Measurements from ENCODE around the gene EFR3B. TPM values are rescaled to one million over a fixed set of nuclear protein-coding genes. Genes with fewer than 3 reads are reported as not detected.

EFR3B gene
- total and polyA plus RNA-seq, 2 donors from 2014 or later = 0.39 to 1.1 TPM

DNA sequence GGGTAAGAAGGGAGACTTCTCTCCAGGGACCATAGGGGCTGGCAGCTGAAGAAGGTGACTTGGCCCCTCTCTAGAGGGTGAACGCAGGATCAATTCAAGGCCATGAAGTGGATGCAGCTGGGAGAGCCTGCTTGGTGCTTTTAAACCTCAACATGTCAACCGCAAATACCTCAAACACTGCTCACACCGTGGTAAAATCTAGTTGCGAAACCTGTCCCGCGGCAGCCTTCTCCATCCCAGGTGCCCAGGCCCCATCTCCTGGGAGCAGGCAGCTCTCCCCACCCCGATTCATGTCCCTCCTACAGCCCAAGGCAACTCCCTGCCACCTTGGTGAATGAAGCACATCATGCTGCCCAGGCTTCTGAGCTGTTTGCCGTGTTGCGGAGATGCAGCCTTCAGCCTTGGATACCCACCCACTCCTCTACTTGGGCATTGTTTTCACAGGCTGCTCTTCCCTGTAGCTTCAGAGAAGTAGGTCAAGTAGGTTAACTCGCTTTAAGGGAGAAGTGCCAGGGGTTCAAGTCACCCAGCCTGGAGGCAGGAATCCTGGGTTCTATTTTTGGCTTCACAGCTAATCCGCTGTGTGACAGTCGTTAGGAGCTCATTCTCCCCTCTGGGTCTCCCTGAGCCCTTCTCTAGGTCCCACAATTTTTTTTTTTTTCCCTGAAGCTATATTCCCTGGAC is 6.2 kb upstream of the EFR3B start:
- FAIRE-seq (no peak), DNase-seq (no peak)
- intact Hi-C loops (cut with DNase I) = no loop called here

DNA sequence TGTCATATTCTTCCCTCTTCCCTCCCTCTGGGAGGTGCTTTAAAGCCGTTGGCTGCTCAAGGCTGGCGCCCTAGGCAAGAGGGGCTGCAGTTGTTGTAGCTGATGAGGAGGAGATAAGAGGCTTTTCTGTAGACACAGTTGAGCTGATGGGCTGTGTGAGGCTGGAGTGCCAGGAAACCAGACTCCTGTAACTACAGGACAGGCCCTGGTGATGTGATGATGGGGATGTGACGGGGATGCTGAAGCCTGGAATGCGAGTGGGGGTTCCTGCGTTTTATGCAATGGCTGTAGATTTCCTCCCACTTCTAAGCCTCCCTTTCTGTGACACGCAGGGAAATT is 5.7 kb upstream of the EFR3B start:
- H3K9ac ChIP-seq (ENCODE audit: low read length in 3 of 3) = no peak overlapping the region
- TF ChIP-seq, protein P1, sequence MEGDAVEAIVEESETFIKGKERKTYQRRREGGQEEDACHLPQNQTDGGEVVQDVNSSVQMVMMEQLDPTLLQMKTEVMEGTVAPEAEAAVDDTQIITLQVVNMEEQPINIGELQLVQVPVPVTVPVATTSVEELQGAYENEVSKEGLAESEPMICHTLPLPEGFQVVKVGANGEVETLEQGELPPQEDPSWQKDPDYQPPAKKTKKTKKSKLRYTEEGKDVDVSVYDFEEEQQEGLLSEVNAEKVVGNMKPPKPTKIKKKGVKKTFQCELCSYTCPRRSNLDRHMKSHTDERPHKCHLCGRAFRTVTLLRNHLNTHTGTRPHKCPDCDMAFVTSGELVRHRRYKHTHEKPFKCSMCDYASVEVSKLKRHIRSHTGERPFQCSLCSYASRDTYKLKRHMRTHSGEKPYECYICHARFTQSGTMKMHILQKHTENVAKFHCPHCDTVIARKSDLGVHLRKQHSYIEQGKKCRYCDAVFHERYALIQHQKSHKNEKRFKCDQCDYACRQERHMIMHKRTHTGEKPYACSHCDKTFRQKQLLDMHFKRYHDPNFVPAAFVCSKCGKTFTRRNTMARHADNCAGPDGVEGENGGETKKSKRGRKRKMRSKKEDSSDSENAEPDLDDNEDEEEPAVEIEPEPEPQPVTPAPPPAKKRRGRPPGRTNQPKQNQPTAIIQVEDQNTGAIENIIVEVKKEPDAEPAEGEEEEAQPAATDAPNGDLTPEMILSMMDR (IDR thresholded peaks at IDR 0.05; ENCODE audit: borderline replicate concordance, extremely low read depth, insufficient read depth) = no peak
- H3K36me3 ChIP-seq (ENCODE audit: control insufficient read depth in 2 of 3, insufficient read depth in 3 of 3, low read length in 3 of 3) = no peaks in the 10 kb centered on the region
- H3K9me3 ChIP-seq (ENCODE audit: control insufficient read depth in 2 of 3, insufficient read depth in 1 of 3, low read length in 3 of 3) = no peaks in the 10 kb centered on the region
- intact Hi-C loops (cut with DNase I) = no loop called here
- DNase-seq (no peak), FAIRE-seq (no peak)
- H3K4me3 ChIP-seq (ENCODE audit: low read length in 3 of 3) = no peak overlapping the region
- H3K27me3 ChIP-seq (ENCODE audit: control insufficient read depth, insufficient read depth, low read length) = no peaks in the 10 kb centered on the region
- H3K27ac ChIP-seq (ENCODE audit: low read depth in 2 of 2, low read length in 2 of 2) = no peak overlapping the region
- H3K4me1 ChIP-seq (ENCODE audit: control insufficient read depth in 2 of 3, insufficient read depth in 2 of 3, low read depth in 1 of 3, low read length in 3 of 3) = peaks cover 0 to 1% (median 0%) of the 10 kb centered on the region in 3 donors

More for the DNA sequence above, 6.2 kb upstream of the EFR3B start:
- Histone ChIP-seq H3K4me3 (ENCODE audit: low read length in 3 of 3) (no peak overlapping the region), H3K4me1 (ENCODE audit: control insufficient read depth in 2 of 3, insufficient read depth in 2 of 3, low read depth in 1 of 3, low read length in 3 of 3) (no peaks in the 10 kb centered on the region), H3K9me3 (ENCODE audit: control insufficient read depth in 2 of 3, insufficient read depth in 1 of 3, low read length in 3 of 3) (no peaks in the 10 kb centered on the region), H3K27me3 (ENCODE audit: control insufficient read depth, insufficient read depth, low read length) (no peaks in the 10 kb centered on the region), H3K27ac (ENCODE audit: low read depth in 2 of 2, low read length in 2 of 2) (no peak overlapping the region), H3K36me3 (ENCODE audit: control insufficient read depth in 2 of 3, insufficient read depth in 3 of 3, low read length in 3 of 3) (no peaks in the 10 kb centered on the region), H3K9ac (ENCODE audit: low read length in 3 of 3) (no peak overlapping the region)
- TF ChIP-seq, protein P1 (IDR thresholded peaks at IDR 0.05; ENCODE audit: borderline replicate concordance, extremely low read depth, insufficient read depth) = no peak

DNA sequence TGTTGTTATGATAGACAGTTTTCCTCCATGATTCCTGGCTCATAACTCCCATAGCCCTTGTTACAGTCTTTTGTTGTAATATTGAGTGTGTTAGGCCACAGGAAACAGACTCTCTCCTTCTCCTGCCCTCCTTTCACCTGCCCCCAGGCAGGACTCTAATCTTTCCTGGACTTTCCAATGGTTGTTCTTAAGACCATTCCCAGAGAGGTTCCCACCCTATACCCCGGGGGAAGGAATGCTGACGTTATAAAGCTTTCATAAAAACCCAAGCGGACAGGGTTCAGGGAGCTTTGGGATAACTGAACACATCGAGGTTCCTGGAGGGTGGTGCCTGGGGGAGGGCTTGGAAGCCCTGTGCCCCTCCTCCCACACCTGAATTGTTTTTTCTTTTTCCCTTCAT is 2.8 kb upstream of the EFR3B start:
- H3K4me1 ChIP-seq (ENCODE audit: control insufficient read depth in 2 of 3, insufficient read depth in 2 of 3, low read depth in 1 of 3, low read length in 3 of 3) = peaks cover 0 to 12% (median 5%) of the 10 kb centered on the region in 3 donors
- H3K27ac ChIP-seq (ENCODE audit: low read depth in 2 of 2, low read length in 2 of 2) = no peak overlapping the region
- no peaks in the 10 kb centered on the region for H3K9me3 ChIP-seq (ENCODE audit: control insufficient read depth in 2 of 3, insufficient read depth in 1 of 3, low read length in 3 of 3)
- intact Hi-C loops (cut with DNase I) = no loop called here
- no peak overlapping the region for H3K4me3 ChIP-seq (ENCODE audit: low read length in 3 of 3)
- no peaks in the 10 kb centered on the region for H3K36me3 ChIP-seq (ENCODE audit: control insufficient read depth in 2 of 3, insufficient read depth in 3 of 3, low read length in 3 of 3)
- DNase-seq = no peak
- TF ChIP-seq, protein P1 (IDR thresholded peaks at IDR 0.05; ENCODE audit: borderline replicate concordance, extremely low read depth, insufficient read depth) = no peak
- no peaks in the 10 kb centered on the region for H3K27me3 ChIP-seq (ENCODE audit: control insufficient read depth, insufficient read depth, low read length)
- H3K9ac ChIP-seq (ENCODE audit: low read length in 3 of 3) = no peak overlapping the region
- FAIRE-seq = no peak
